Right lobe of liver (tissue), 6 donors: Measurements from ENCODE around the gene TCTN2. TPM values are rescaled to one million over a fixed set of nuclear protein-coding genes. Genes with fewer than 3 reads are reported as not detected.
A peak's percentile ranks its signal among the peaks of the same experiment; 100 is the strongest.

Source experiments
- ATAC-seq, 4 donors: fragments of 200-7000 bp; cut with Tn5 transposase; one replicate each; pipeline ENCODE4 v1.9.1; 2020; ENCODE audit warnings: mild to moderate bottlenecking in 4 of 4, moderate library complexity in 4 of 4
- DNase-seq, 3 donors: peaks; one replicate each; pipeline ENCODE4 v3.0.0-alpha.2; 2020
- H3K27ac ChIP-seq, 3 donors: fragments of 200-600 bp; one replicate each; pipeline ENCODE4 v1.8.0; 2022
- H3K27me3 ChIP-seq, 2 donors: fragments of 200-600 bp; one replicate each; pipeline ENCODE4 v1.8.0; 2022
- H3K36me3 ChIP-seq, 4 donors: fragments of 200-600 bp; sonication (generic) in 1 of 4; one replicate each; pipeline versions ENCODE4 v1.5.1 to v1.8.0; 2017 to 2022; ENCODE audit warnings: control low read depth in 1 of 4
- H3K4me1 ChIP-seq, 4 donors: fragments of 200-600 bp; sonication (generic) in 1 of 4; one replicate each; pipeline versions ENCODE4 v1.5.1 to v1.8.0; 2017 to 2022; ENCODE audit warnings: control low read depth in 1 of 4
- H3K4me3 ChIP-seq, 3 donors: fragments of 200-600 bp; one replicate each; pipeline ENCODE4 v1.8.0; 2022
- H3K9me3 ChIP-seq, 4 donors: fragments of 200-600 bp; sonication (generic) in 1 of 4; one replicate each; pipeline versions ENCODE4 v1.5.1 to v1.8.0; 2017 to 2022; ENCODE audit warnings: control low read depth in 1 of 4
- CTCF ChIP-seq, 4 donors: fragments of 200-600 bp in 3 of 4; fragments of 450-650 bp in 1 of 4; IDR thresholded peaks; one replicate each; pipeline versions ENCODE4 v1.5.1 to v1.8.0; 2016 to 2022; ENCODE audit warnings: antibody characterized with exemption in 4 of 4, mild to moderate bottlenecking in 2 of 4
- POLR2A ChIP-seq: fragments of 450-650 bp; IDR thresholded peaks from one replicate; pipeline ENCODE4 v1.6.1; 2017; ENCODE audit warnings: antibody characterized with exemption, mild to moderate bottlenecking
- WGBS: methylation state at CpG from one replicate; pipeline ENCODE4 v1.1.6; 2018; ENCODE audit warnings: low coverage, low lambda C conversion rate; ENCODE audit not compliant: insufficient coverage; ENCODE audit errors: missing lambda C conversion rate; 5-methylcytosine and 5-hydroxymethylcytosine counted together
- intact Hi-C, 2 donors: fragments of 100-400 bp; cut with DNase I; formaldehyde crosslinking; loops; one replicate each; pipeline versions ENCODE4 v1.11.2 to v1.14.1; 2022
- total RNA-seq, 6 experiments: library from RNA; depleted of rRNA in 2 of 6; stranded (reverse); fragments of >200 nt in 2 of 6; fragmentation: NEBNext Ultra II Directional in 3 of 6; extraction: Animal tissue kit (Norgen Biotek cat#: 25700) in 3 of 6; gene quantifications; one replicate each; pipeline versions ENCODE4 v1.1.0 to v1.2.4, GENCODE V29; 2016 to 2023
- donor health status: DM: no; HTN: yes; CAD: no.
- donor health status: DM: no; HTN: no; CAD: no.
- donor health status: DM: no; HTN: no; CAD: no.
- donor health status: DM: no; HTN: yes; CAD: no.
- donor health status: DM: no; HTN: yes; CAD: no.

TCTN2 gene
- total RNA-seq, 6 experiments from 2014 or later = 0.61 to 1.2 (median 0.88) TPM

DNA sequence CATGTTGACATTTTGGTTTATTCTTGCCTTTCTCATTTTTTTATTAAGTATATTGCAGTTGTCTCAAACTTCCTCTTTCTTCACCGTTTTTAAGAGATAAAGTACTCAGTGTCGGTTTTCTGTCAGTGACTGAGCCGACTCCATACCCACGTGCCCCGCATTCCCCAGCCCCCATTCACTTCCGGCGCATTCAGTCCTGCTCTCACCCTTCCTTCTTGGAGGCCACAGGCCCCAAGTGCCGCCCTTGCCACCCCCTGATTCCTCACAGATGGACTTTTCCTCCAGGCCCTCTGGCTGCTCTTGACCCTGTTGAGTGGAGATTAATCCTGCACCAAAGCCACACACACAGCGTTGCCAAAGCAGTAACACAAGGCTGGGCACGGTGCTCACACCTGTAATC, 72.1 kb downstream of the TCTN2 start:
- TF ChIP-seq POLR2A = no peak
- TF ChIP-seq CTCF (IDR thresholded peaks at IDR 0.05) = no peak
- H3K4me1 ChIP-seq = no peaks in the 10 kb centered on the region
- intact Hi-C loops = no loop called here
- no peaks in the 10 kb centered on the region for H3K27me3 ChIP-seq
- no peak overlapping the region for H3K4me3 ChIP-seq
- H3K36me3 ChIP-seq = peaks cover 0 to 43% (median 9%) of the 10 kb centered on the region in 4 donors
- 64% methylated on average over 9 of the region's 10 CpGs for WGBS
- ATAC-seq = no peak
- no peak for DNase-seq
- no peak overlapping the region for H3K27ac ChIP-seq
- H3K9me3 ChIP-seq = no peaks in the 10 kb centered on the region

GRCh38 chr12:123744836-123745235, 73.9 kb downstream of the TCTN2 start:
- no peak overlapping the region for H3K4me3 ChIP-seq
- H3K9me3 ChIP-seq = no peaks in the 10 kb centered on the region
- intact Hi-C loops = no loop called here
- no peak for TF ChIP-seq POLR2A
- no peak for TF ChIP-seq CTCF (IDR thresholded peaks at IDR 0.05)
- no peak for DNase-seq
- H3K27me3 ChIP-seq = no peaks in the 10 kb centered on the region
- peaks cover 0 to 47% (median 9%) of the 10 kb centered on the region in 4 donors for H3K36me3 ChIP-seq
- 76% methylated on average over 11 of the region's 12 CpGs for WGBS
- H3K4me1 ChIP-seq = no peaks in the 10 kb centered on the region
- no peak overlapping the region for H3K27ac ChIP-seq
- ATAC-seq = peak in 1 of 4 donors; percentile 38

DNA sequence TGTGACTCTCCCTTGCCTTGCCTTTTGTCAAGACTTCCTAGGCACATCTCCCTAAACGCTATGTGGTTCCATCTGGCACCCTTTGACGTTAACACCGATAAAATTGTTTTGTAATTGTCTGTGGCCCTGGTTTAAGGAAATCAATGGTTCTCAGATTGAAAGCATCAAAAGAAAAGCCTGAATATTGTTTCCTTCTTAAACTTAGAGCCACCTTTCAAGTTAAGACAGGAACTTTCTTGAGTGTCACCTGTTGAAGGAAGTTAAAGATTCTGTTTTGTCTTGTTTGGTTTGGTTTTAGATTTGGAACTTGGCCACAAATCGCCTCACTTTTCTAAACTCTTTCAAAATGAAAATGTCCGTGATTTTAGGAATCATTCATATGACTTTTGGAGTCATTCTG, 76.4 kb downstream of the TCTN2 start:
- Histone ChIP-seq H3K4me1 (no peaks in the 10 kb centered on the region), H3K4me3 (no peak overlapping the region), H3K9me3 (no peaks in the 10 kb centered on the region), H3K27ac (no peak overlapping the region), H3K36me3 (peaks cover 0 to 45% (median 6%) of the 10 kb centered on the region in 4 donors), H3K27me3 (no peaks in the 10 kb centered on the region)
- intact Hi-C loops = no loop called here
- WGBS = 80% methylated on average over 5 of the region's 5 CpGs
- DNase-seq (no peak), ATAC-seq (no peak)
- TF ChIP-seq CTCF (IDR thresholded peaks at IDR 0.05) = no peak
- TF ChIP-seq POLR2A = no peak

DNA sequence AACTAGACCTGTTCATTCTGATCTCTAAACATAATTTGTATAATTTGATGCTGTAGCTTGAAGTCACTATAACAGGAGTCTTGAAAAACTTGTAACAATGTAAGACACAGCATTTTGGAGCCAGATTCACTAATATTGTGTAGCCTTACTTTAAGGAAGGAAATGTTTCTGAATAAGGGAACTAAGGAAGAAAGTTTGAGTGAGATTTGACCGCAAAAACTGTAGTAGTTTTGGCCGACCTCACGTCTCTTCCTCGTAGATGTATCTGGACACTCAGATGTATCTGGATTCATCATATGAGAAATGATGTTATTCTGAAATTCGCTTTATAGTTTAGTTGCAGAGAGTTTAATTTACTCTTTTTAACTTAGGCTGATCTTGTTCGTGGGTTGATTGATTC, 77.2 kb downstream of the TCTN2 start:
- ATAC-seq (no peak), DNase-seq (no peak)
- Histone ChIP-seq H3K27ac (no peak overlapping the region), H3K4me1 (no peaks in the 10 kb centered on the region), H3K4me3 (no peak overlapping the region), H3K27me3 (no peaks in the 10 kb centered on the region), H3K36me3 (peaks cover 0 to 42% (median 6%) of the 10 kb centered on the region in 4 donors), H3K9me3 (no peaks in the 10 kb centered on the region)
- WGBS = 59% methylated on average over 6 of the region's 6 CpGs
- intact Hi-C loops = no loop called here
- TF ChIP-seq CTCF (IDR thresholded peaks at IDR 0.05) (no peak), POLR2A (no peak)

- intact Hi-C loops = no loop called here
- no peak for DNase-seq
- ATAC-seq = no peak
- Histone ChIP-seq H3K36me3 (peaks cover 0 to 41% (median 6%) of the 10 kb centered on the region in 4 donors), H3K27ac (no peak overlapping the region), H3K27me3 (no peaks in the 10 kb centered on the region), H3K4me1 (no peaks in the 10 kb centered on the region), H3K4me3 (no peak overlapping the region), H3K9me3 (no peaks in the 10 kb centered on the region)
- WGBS = 84% methylated on average over 4 of the region's 4 CpGs
- TF ChIP-seq POLR2A = no peak
- no peak for TF ChIP-seq CTCF (IDR thresholded peaks at IDR 0.05)
Measured at GRCh38 chr12:123748661-123749060, 77.7 kb downstream of the TCTN2 start.
